Fibroblast of skin of right biceps (primary cell): Measurements from ENCODE around the gene SDF2L1.
"Not testable (repeated sequence)": the region's sequence is repeated elsewhere in the genome, so short reads cannot be mapped to it uniquely, and the experiment has no call there.

Experiments used
- DNase-seq: peaks from one replicate; pipeline ENCODE4 v3.0.0-alpha.2; 2013

SDF2L1 gene

DNA sequence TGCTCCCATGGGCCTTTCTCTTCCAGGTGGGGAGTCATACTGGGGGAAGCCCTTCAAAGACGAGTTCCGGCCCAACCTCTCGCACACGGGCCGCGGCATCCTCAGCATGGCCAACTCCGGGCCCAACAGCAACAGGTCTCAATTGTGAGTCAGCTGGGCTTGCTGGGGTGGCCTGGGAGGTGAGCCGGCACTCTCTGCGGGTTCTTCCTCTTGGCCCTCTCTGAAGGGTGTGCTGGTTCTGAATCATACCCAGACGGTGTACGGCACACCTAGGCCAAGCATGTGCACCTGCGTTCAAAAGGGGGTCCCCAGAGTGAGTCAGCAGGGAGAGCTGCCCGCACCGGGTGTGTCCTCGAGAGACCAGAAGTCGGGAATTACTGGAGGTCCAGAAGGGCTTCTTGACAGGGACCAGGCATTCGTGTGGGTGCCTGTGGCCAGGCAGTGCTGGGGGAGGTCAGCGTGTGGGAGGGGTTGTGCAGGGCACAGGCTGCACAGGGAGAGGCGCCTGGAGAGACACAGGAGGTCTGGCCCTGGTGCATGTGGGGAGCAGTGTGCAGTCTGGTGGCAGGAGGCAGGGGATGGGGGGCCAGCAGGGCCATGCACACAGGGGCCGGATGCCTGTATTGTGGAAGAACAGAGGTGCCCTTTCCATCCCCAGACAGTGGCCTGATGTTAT is 46.7 kb downstream of the SDF2L1 start:
- no peak for DNase-seq

DNA sequence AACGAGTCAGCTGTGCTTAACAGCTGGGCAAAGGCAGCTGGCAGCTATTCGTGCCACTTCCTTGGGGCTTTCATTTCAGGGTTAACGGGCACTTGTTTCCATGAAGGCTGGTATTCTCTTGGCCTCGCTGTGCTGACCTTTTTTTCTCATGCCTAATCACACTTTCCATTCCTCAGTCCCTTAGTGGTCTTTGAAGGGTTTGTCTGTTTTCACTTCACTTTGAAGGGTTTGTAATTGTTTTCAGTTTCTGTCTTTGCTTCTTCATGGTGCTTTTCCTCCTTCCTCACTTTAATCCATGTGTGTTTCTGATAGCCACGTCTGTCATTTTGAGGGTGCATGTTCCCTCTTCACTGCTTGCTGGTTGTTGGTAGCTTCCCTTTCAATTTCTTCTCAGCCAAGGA is 48.3 kb downstream of the SDF2L1 start:
- no peak for DNase-seq

DNA sequence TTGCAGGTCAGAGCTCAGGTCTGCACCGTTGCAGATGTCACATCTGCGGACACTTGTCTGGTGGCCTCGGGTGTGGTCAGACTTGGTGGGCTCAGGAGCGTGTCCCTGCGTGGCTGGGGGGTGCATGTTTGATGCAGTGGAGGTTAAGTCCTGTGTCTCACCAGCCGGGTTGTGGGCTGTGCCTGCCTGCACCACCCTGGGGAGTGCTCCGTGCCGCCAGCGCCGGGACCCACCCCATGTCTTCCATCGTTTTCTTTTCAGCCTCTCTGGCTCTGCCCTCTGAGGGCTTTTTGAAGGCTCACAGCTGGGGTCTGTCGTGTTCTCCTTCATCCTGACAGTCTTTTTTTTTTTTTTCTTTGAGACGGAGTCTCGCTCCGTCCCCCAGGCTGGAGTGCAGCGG is 49.7 kb downstream of the SDF2L1 start:
- no peak for DNase-seq

DNA sequence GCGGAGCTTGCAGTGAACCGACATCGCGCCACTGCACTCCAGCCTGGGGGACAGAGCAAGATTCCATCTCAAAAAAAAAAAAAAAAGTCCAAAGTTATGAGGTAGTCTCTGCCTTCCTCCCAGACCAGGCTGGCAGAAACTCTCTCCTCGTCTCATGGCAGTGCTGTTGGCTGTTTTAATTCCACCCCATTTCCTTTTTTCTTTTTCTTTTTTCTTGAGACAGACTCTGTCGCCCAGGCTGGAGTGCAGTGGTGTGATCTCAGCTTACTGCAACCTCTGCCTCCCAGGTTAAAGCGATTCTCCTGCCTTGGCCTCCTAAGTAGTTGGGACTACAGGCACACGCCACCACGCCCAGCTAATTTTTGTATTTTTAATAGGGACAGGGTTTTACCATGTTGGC is 50.8 kb downstream of the SDF2L1 start:
- not testable (repeated sequence) for DNase-seq

DNA sequence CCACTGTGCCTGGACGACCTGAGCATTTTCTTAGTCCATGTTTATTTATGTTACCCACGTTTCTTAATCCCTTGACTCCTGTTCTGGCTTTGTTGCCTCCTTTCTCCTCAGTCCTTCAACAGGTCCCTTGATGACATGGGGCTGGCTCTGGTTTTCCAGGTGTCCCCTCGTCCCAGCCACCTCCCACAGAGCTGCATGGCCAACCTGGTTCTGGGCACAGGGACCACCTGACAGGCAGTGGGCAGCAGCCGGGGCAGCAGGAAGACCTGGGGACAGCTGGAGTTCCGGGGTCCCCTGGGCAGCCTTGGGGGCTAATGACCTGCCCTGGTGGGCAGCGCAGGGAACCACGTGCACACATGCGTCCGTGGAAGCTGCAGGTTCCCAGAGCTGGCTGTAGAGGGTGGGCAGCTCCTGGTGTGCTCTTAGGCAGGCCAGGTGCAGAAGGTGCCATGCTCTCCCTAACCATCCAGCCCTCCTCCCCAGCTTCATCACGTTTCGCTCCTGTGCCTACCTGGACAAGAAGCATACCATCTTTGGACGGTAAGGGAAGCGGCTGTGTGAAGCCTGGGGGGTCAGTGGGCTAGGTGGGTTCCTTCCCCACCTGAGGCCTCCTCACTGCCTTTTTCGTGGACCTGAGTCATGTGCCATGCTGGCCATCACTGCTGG is 51.4 kb downstream of the SDF2L1 start:
- no peak for DNase-seq
